Right forelimb (tissue), 1 donor: ENCODE measurements around the gene GPD2.
"Not testable (repeated sequence)": the region's sequence is repeated elsewhere in the genome, so short reads cannot be mapped to it uniquely, and the experiment has no call there.

Experiments used
- DNase-seq: peaks from one replicate; pipeline ENCODE4 v3.0.0-alpha.2; 2018

Gene GPD2

GRCh38 chr2:156590085-156590739 lies 154.0 kb downstream of the GPD2 start:
- no peak for DNase-seq

- DNase-seq = no peak
Measured at GRCh38 chr2:156592809-156593593, 156.8 kb downstream of the GPD2 start.

- DNase-seq = no peak
Measured at GRCh38 chr2:156593594-156593921, 157.4 kb downstream of the GPD2 start.

GRCh38 chr2:156598563-156598962 lies 162.4 kb downstream of the GPD2 start:
- DNase-seq = no peak

GRCh38 chr2:156600196-156600595 lies 164.0 kb downstream of the GPD2 start:
- no peak for DNase-seq

GRCh38 chr2:156601855-156602551 lies 165.8 kb downstream of the GPD2 start:
- DNase-seq = no peak

GRCh38 chr2:156602552-156602933 lies 166.4 kb downstream of the GPD2 start:
- DNase-seq = no peak

- no peak for DNase-seq
Measured at GRCh38 chr2:156615836-156616322, 179.7 kb downstream of the GPD2 start.

- DNase-seq = not testable (repeated sequence)
Measured at GRCh38 chr2:156618071-156618470, 181.9 kb downstream of the GPD2 start.

- DNase-seq = no peak
Measured at GRCh38 chr2:156619021-156619539, 182.9 kb downstream of the GPD2 start.

- no peak for DNase-seq
Measured at GRCh38 chr2:156622491-156622890, 186.3 kb downstream of the GPD2 start.

- no peak for DNase-seq
Measured at GRCh38 chr2:156625360-156626170, 189.4 kb downstream of the GPD2 start.

GRCh38 chr2:156626931-156627330 lies 190.8 kb downstream of the GPD2 start:
- DNase-seq = no peak

- DNase-seq = no peak
Measured at GRCh38 chr2:156630579-156631337, 194.6 kb downstream of the GPD2 start.

GRCh38 chr2:156635646-156636045 lies 199.5 kb downstream of the GPD2 start:
- no peak for DNase-seq
